ENCODE measurements around the gene SULT2B1.

SULT2B1 gene

DNA sequence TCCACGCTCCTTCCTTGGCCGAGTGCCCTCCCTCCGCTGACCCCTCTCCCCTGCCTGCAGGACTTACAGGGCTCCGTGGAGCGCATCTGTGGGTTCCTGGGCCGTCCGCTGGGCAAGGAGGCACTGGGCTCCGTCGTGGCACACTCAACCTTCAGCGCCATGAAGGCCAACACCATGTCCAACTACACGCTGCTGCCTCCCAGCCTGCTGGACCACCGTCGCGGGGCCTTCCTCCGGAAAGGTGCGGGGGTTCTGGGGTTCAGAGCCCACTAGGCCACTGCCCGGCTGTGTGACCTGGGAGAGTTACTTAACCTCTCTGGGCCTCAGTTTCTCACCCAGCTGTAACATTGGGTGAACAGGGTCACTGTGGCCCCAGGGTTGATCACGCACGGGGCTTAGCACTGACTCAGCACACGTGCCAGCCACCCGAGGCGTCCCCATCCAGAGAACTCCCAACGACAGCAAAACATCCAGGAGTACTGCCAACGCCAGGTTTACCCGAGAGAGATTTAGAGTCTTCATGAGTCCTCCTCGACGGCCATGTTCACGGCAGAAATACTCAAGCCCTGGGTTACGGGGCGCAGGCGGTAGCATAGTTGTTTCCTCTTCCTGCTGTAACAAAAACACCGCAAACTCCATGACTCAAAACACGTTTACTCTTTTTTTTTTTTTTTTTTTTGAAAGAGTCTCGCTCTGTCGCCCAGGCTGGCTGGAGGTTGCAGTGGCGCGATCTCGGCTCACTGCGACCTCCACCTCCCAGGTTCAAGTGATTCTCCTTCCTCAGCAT is 44.9 kb downstream of the SULT2B1 start:
- no peak overlapping the region for H3K4me3 ChIP-seq (ENCODE audit: control insufficient read depth, low read depth, low read length)
- no peak for DNase-seq (ENCODE audit: low read depth)
- TF ChIP-seq, protein P1, sequence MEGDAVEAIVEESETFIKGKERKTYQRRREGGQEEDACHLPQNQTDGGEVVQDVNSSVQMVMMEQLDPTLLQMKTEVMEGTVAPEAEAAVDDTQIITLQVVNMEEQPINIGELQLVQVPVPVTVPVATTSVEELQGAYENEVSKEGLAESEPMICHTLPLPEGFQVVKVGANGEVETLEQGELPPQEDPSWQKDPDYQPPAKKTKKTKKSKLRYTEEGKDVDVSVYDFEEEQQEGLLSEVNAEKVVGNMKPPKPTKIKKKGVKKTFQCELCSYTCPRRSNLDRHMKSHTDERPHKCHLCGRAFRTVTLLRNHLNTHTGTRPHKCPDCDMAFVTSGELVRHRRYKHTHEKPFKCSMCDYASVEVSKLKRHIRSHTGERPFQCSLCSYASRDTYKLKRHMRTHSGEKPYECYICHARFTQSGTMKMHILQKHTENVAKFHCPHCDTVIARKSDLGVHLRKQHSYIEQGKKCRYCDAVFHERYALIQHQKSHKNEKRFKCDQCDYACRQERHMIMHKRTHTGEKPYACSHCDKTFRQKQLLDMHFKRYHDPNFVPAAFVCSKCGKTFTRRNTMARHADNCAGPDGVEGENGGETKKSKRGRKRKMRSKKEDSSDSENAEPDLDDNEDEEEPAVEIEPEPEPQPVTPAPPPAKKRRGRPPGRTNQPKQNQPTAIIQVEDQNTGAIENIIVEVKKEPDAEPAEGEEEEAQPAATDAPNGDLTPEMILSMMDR (IDR thresholded peaks at IDR 0.05; ENCODE audit: control insufficient read depth, insufficient read depth, low read depth, low read length, missing control alignments), result no peak

DNA sequence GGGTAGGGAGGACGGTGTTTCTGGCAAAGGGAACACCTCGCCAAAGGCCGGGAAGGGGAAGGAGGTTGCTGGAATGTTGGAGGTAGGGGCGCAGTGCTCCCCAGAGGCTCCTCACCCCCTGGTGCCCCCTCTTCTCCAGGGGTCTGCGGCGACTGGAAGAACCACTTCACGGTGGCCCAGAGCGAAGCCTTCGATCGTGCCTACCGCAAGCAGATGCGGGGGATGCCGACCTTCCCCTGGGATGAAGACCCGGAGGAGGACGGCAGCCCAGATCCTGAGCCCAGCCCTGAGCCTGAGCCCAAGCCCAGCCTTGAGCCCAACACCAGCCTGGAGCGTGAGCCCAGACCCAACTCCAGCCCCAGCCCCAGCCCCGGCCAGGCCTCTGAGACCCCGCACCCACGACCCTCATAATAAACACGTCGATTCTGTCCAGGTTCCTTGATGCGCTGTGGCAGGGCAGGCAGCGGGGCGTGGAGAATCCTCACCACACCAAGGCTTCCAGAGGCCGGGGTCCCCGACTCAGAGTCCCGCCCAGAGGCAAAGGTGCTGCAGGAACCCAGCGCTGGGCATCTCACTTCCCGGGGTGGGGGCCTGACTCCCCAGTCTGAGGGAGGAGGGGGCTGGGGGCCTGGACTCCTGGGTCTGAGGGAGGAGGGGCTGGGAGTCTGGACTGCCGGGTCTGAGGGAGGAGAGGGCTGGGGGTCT is 47.2 kb downstream of the SULT2B1 start:
- no peak for DNase-seq (ENCODE audit: low read depth)

DNA sequence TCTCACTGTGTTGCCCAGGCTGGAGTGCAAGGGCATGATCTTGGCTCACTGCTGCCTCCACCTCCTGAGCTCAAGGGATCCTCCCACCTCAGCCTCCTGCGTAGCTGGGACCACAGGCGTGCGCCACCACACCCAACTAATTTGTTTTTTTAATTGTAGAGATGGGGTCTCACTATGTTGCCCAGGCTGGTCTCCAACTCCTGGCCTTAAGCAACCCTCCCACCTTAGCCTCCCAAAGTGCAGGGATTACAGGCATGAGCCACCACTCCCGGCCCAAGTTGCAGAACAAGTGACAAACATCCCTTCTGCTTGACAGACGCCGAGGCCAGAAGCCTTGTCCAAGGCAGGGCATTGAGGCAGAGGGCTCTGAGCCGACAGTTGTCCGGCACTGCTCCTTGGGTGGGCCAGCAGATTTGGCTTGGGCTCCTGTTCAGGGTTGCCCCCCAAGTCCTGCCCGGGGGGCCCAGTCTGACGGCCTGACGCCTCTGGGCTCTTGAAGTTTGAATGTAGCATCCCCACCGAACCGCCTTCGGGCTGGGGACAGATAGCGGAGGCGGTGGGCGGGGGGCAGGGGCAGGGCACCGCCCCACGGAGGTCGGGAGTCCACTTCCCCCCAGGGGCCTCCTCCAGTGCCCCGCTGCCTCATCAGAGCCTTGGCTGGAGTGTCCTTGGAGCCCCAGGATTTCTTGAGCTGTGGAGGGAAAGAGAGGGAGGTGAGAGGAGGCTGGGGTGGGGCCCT is 48.9 kb downstream of the SULT2B1 start:
- no peak for DNase-seq (ENCODE audit: low read depth)
- no peak overlapping the region for H3K4me3 ChIP-seq (ENCODE audit: control insufficient read depth, low read depth, low read length)
- TF ChIP-seq, protein P1 (IDR thresholded peaks at IDR 0.05; ENCODE audit: control insufficient read depth, insufficient read depth, low read depth, low read length, missing control alignments), result no peak

More for the DNA sequence above, 47.2 kb downstream of the SULT2B1 start:
- no peak overlapping the region for H3K4me3 ChIP-seq (ENCODE audit: control insufficient read depth, low read depth, low read length)
- TF ChIP-seq, protein P1 (IDR thresholded peaks at IDR 0.05; ENCODE audit: control insufficient read depth, insufficient read depth, low read depth, low read length, missing control alignments), result no peak

DNA sequence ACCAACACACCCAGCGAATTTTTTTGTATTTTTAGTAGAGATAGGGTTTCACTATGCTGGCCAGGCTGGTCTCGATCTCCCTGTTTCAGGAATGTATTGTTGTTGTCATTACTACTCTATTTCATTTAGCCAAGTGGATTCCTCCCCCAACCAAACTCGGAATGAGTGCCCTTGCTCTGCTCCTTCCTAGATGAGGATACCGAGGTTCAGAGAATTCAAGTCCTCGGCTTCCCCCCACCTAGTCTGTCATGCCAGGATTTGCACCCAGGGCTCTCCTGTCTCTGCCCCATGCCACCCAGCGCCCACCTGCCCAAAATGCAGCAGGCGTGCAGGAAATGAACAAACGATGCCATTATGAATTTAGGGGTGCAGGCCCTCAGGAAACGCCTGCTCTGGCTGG is 51.0 kb downstream of the SULT2B1 start:
- TF ChIP-seq, protein P1 (IDR thresholded peaks at IDR 0.05; ENCODE audit: control insufficient read depth, insufficient read depth, low read depth, low read length, missing control alignments), result no peak
- H3K4me3 ChIP-seq (ENCODE audit: control insufficient read depth, low read depth, low read length), result no peak overlapping the region
- no peak for DNase-seq (ENCODE audit: low read depth)

DNA sequence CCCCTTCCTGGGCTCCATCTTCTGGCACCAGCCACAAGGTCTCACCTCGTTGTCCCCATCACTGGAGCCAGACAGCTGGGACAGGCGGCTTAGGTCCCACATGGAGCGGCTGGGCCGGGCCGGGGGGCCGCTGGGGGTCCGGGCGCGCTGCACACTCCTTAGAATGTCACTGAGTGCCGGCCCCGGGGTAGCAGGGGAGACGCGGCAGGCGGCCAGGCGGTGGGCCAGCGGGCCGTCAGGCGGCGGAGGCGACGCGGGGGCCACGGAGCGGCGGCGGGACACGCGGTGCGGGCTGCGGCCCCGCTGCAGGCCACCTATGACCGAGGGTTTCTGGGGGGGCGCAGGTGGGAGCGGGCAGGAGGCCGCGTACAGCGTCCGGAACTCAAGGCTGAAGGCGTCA is 51.5 kb downstream of the SULT2B1 start:
- TF ChIP-seq, protein P1 (IDR thresholded peaks at IDR 0.05; ENCODE audit: control insufficient read depth, insufficient read depth, low read depth, low read length, missing control alignments), result no peak
- no peak for DNase-seq (ENCODE audit: low read depth)

DNA sequence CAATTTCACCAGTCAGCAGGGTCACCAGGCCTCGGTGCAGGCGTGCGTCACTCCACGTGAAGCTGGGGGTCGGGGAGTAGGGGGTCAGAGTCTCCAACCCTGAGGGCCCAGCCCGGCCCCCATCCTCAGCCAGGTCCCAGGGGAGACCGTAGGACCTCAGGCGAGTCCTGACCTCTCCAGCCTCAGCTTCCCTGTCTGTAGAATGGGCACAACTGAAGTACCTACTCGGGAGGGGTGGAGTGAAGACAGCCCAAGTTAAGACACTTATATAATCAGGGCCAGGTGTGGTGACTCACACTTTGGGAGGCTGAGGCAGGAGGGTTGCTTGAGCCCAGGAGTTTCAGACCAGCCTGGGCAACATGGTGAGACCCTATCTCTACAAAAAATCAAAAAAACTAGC is 51.9 kb downstream of the SULT2B1 start:
- no peak overlapping the region for H3K4me3 ChIP-seq (ENCODE audit: control insufficient read depth, low read depth, low read length)
- TF ChIP-seq, protein P1 (IDR thresholded peaks at IDR 0.05; ENCODE audit: control insufficient read depth, insufficient read depth, low read depth, low read length, missing control alignments), result no peak
- DNase-seq (ENCODE audit: low read depth), result no peak

More for the DNA sequence above, 51.5 kb downstream of the SULT2B1 start:
- no peak overlapping the region for H3K4me3 ChIP-seq (ENCODE audit: control insufficient read depth, low read depth, low read length)

Data from AG09309 (cell line).